Measurements from ENCODE around the gene RPL32.

GRCh38 chr3:12842469-12842868, 1.1 kb upstream of the RPL32 start:
- TF ChIP-seq CTCF (IDR thresholded peaks at IDR 0.05) (no peak), EZH2phosphoT487 (IDR thresholded peaks at IDR 0.05; ENCODE audit: borderline replicate concordance, low read depth) (no peak), REST (IDR thresholded peaks at IDR 0.05; ENCODE audit: low read depth, low read length) (no peak), POLR2AphosphoS5 (IDR thresholded peaks at IDR 0.05; ENCODE audit: low read depth, low read length) (no peak), MXI1 (IDR thresholded peaks at IDR 0.05; ENCODE audit: low read depth, low read length) (no peak)

Data from SK-N-SH (cell line).